GM19328 (cell line): ENCODE results near the gene PITHD1.
A peak's percentile ranks its signal among the peaks of the same experiment; 100 is the strongest.
"Not testable (repeated sequence)": the region's sequence is repeated elsewhere in the genome, so short reads cannot be mapped to it uniquely, and the experiment has no call there.

Source experiments
- ATAC-seq: cut with Tn5 transposase; IDR thresholded peaks from one replicate; pipeline ENCODE4 v1.9.1; 2021; ENCODE audit warnings: mild to moderate bottlenecking, moderate library complexity; ENCODE audit not compliant: unreplicated experiment

PITHD1 gene

DNA sequence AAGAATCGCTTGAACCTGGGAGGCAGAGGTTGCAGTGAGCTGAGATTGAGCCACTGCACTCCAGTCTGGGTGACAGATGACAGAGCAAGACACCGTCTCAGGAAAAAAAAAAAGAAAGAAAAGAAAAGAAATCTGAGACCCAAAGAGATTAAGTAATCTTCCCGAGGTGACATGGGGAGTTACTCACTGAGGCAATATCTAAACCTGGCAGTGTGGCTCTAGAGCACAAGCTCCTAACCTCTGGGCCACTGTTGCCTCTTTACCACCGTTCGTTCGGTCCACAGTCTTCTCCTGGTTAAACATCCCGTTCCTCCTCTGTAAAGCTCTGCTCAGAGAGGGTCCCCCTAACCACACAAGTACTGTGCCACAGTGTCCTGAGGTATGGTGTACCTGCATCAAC is 45.5 kb downstream of the PITHD1 start:
- ATAC-seq: no peak

DNA sequence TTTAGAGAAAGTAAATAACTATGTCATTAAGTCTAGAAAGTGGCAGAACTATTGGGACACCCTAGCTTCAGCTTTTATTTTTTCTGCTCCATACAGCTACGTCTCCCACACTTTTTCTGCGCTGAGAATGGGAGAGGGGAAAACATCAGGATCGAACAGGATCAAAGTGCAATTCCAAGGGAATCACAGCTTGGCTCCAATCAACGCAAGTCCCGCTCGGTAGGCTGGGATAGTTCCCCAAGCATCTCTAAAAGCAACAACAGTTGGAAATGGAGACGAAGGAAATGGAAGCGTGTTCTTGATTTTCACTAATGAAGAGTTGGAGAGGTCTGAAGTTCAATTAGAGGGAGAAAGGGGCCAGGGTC is 46.5 kb downstream of the PITHD1 start:
- ATAC-seq: no peak

DNA sequence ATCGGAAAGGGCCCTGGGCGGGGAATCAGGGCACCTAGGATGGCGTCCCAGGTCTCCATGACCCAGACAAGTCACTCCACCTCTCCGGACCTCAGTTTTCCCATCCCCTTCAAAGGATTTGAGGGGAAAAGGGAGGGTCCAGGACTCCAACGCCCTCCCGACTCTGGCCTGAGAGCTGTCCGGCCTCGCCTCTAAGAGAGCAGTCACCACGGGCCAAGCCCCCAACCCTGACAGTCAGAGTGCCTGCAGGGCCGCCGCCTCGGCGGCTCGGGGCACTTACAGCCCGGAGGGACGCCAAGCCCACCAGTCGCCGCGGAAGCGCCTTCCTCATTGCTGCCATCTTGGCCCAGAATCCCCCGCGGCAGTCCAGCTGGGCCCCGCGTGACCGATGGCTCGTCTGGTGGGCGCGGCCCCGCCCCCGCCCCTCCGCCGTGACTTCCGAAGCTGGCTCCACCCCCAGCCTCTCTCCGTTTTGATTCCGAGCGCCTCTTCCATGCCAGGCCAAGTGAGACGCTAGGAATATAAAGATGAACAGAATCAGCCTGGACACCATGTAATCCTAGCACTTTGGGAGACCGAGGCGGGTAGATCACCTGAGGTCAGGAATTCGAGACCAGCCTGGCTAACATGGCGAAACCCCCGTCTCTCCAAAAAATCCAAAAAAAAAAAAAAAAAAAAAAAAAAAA is 47.0 kb downstream of the PITHD1 start, which contains the start of gene HMGCL:
Gene HMGCL (minus strand): TSS at position 354 of the 686 bp plus-strand sequence. CDS start 14 bp downstream, at position 340.
- peak; percentile 50 for ATAC-seq

DNA sequence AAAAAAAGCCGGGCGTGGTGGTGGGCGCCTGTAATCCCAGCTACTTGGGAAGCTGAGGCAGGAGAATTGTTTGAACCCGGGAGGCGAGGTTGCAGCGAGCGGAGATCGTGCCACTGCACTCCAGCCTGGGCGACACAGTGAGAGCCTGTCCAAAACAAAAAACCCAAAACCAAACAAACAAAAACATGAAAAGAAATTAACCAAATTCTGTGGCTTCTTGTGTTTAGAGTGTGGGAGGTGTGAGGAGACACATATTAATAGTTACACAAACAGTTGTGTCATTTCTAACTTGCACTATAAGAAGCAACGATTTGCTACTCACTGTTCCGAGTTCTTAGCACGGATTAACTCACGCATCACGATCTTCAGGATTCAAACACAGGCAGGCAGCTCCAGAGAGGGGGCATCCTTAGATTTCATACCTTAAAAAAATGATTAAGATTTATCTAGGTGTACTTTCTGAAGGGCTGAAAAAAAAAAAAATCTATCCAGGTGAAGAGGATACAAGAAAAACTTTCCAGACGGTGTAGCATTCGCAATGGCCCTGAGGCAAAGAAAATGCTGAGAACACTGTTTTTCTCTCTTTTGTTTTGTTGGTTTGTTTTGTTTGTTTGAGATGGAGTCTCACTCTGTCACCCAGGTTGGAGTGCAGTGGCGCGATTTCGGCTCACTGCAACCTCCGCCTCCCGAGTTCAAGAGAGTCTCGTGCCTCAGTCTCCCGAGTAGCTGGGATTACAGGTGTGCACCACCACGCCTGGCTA is 47.7 kb downstream of the PITHD1 start:
- ATAC-seq: peak; percentile 54

DNA sequence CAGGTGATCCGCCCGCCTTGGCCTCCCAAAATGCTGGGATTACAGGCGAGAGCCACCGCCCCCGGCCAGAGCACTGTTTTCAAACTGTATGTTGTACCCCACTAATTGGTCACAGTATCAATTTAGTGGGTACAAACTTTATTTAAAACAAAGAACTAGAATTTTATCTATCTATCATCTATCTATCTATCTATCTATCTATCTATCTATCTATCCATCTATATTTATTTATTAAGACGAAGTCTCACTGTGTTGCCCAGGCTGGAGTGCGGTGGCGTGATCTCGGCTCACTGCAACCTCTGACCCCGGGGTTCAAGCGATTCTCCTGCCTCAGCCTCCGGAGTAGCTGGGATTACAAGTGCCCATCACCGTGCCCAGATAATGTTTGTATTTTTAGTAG is 48.4 kb downstream of the PITHD1 start:
- not testable (repeated sequence) for ATAC-seq

DNA sequence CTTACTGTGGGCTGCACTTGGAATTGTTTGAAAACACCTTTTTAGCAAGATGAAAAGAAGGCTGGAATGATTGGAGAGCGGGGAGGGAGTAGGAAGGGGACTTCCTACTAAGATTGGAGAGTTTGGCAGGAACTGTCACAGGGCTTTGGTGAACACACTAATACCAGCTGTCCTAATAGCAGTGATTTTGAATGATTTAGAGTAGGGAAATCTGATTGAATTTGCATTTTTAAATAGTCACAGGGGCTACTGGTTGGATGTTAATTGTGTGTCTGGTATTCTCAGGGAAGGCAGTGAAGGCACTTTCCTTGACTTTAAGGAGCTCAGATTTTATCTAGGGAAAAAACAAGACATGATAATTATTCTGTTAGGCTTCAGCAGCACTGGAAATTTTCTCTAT is 49.5 kb downstream of the PITHD1 start:
- ATAC-seq: no peak

DNA sequence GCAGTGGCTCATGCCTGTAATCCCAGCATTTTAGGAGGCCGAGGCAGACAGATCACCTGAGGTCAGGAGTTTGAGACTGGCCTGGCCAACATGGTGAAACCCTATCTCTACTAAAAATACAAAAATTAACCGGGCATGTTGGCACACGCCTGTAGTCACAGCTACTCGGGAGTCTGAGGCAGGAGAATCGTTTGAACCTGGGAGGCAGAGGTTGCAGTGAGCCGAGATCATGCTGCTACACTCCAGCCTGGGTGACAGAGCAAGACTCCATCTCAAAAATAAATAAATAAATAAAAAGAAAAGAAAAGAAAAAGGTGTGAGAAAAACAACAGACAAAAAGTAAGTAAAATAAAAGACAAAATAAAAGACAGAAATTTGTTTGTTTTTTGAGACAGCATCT is 55.9 kb downstream of the PITHD1 start:
- not testable (repeated sequence) for ATAC-seq

DNA sequence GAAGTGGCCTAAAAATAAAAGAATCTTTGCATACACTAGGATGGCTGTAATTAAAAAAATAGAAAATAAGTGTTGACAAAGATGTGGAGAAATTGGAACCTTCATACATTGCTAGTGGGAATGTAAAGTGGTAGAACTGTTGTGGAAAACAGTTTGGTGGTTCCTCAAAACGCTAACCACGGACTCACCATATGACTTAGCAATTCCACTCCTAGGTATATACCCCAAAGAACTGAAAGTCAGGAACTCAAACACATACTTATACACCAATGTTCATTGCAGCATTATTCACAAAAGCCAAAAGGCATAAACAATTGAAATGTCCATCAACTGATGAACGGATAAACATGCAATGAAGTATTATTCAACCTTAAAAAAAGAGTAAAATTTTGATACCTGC is 57.8 kb downstream of the PITHD1 start:
- no peak for ATAC-seq
